ENCODE measurements around the gene PTPRF.

DNA sequence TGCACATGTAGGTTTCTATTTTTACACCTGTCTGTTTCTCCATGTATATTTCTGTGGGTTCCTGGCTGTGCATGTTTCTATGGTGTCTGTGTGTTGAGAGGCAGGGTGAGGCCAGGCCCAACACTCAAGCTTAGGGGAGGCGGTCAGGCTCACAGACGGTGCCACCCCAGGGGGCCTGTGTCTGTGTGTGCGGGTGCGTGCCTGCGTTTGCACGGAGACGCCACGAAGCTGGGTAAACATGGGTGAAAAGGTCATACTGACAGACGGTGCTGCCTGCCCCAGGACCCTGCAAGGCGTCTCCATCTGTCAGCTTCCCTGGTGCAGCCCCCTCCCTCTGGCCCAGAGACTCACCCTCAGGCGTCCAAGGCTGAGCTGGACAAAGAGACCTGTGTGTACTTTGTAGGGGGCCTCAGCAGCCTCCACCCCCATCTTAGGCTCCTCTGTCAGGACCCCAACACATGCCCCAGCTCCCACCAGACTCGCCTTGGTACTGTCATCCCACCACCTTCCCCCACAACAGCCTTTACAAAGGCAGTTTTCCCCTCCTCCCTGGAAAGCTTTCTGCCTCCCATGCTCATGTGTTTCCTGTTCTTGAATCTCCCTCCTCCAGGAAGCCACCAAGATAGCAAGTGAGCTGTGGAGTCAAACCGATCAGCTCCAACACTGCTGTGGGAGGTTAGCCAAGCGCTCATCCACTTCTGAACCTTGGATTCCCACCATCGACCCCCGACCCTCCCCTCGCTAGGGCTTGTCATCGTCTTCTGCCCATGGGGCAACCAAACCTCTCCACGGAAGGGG is 34.1 kb downstream of the PTPRF start:
- TF ChIP-seq, protein P1, sequence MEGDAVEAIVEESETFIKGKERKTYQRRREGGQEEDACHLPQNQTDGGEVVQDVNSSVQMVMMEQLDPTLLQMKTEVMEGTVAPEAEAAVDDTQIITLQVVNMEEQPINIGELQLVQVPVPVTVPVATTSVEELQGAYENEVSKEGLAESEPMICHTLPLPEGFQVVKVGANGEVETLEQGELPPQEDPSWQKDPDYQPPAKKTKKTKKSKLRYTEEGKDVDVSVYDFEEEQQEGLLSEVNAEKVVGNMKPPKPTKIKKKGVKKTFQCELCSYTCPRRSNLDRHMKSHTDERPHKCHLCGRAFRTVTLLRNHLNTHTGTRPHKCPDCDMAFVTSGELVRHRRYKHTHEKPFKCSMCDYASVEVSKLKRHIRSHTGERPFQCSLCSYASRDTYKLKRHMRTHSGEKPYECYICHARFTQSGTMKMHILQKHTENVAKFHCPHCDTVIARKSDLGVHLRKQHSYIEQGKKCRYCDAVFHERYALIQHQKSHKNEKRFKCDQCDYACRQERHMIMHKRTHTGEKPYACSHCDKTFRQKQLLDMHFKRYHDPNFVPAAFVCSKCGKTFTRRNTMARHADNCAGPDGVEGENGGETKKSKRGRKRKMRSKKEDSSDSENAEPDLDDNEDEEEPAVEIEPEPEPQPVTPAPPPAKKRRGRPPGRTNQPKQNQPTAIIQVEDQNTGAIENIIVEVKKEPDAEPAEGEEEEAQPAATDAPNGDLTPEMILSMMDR (IDR thresholded peaks at IDR 0.05; ENCODE audit: low read depth, low read length), result no peak
- TF ChIP-seq EZH2phosphoT487 (IDR thresholded peaks at IDR 0.05; ENCODE audit: low read depth), result no peak

Data from OCI-LY3 (cell line).